DND-41 (cell line): Measurements from ENCODE around the gene ELAC2.

Experiments used
- ATAC-seq: fragments of 200-7000 bp; cut with Tn5 transposase; 3 replicates; pipeline ENCODE4 v1.9.1; 2021; ENCODE audit warnings: low read depth; ENCODE audit not compliant: insufficient read depth
- DNase-seq: peaks from one replicate; pipeline ENCODE4 v3.0.0-alpha.2; 2020
- H2AFZ ChIP-seq: 2 replicates; pipeline ENCODE4 v1.6.0; 2012; ENCODE audit warnings: low read depth, low read length
- H3K27ac ChIP-seq: 2 replicates; pipeline ENCODE4 v1.5.1; 2012; ENCODE audit warnings: low read length, inconsistent platforms
- H3K27me3 ChIP-seq: fragments of 200-600 bp; sonication (generic); 2 replicates; pipeline ENCODE4 v1.6.0; 2012; ENCODE audit warnings: low read length, mild to moderate bottlenecking, inconsistent platforms; ENCODE audit not compliant: insufficient read depth, poor library complexity
- H3K36me3 ChIP-seq: 2 replicates; pipeline ENCODE4 v1.5.1; 2012; ENCODE audit warnings: low read length, inconsistent platforms; ENCODE audit not compliant: insufficient read depth
- H3K4me1 ChIP-seq: 2 replicates; pipeline ENCODE4 v1.5.1; 2012; ENCODE audit warnings: mild to moderate bottlenecking, low read length; ENCODE audit not compliant: insufficient read depth
- H3K4me2 ChIP-seq: 2 replicates; pipeline ENCODE4 v1.6.0; 2012; ENCODE audit warnings: mild to moderate bottlenecking, moderate library complexity, low read length, inconsistent platforms; ENCODE audit not compliant: insufficient read depth
- H3K4me3 ChIP-seq, 2 experiments: fragments of 200-600 bp in 1 of 2; shearing (Covaris generic) in 1 of 2; 2 replicates each; pipeline ENCODE4 v1.5.1; 2012 to 2016; ENCODE audit warnings: inconsistent platforms in 2 of 2, low read length in 2 of 2, mild to moderate bottlenecking in 2 of 2, low read depth in 1 of 2, moderate library complexity in 1 of 2
- H3K79me2 ChIP-seq: 2 replicates; pipeline ENCODE4 v1.6.0; 2012; ENCODE audit warnings: low read length, inconsistent platforms; ENCODE audit not compliant: insufficient read depth
- H3K9ac ChIP-seq: 2 replicates; pipeline ENCODE4 v1.6.0; 2012; ENCODE audit warnings: low read depth, mild to moderate bottlenecking, inconsistent platforms, low read length, moderate library complexity
- H3K9me3 ChIP-seq: 2 replicates; pipeline ENCODE4 v1.5.1; 2012; ENCODE audit warnings: low read length, moderate library complexity, mild to moderate bottlenecking, inconsistent platforms; ENCODE audit not compliant: insufficient read depth, severe bottlenecking
- H4K20me1 ChIP-seq: 2 replicates; pipeline ENCODE4 v1.6.0; 2012; ENCODE audit warnings: low read length; ENCODE audit not compliant: insufficient read depth
- CTCF ChIP-seq: IDR thresholded peaks from 2 replicates; pipeline ENCODE4 v1.5.1; 2012; ENCODE audit warnings: borderline replicate concordance, low read length, moderate library complexity, mild to moderate bottlenecking; ENCODE audit not compliant: poor library complexity, severe bottlenecking; ENCODE audit errors: extremely low read depth
- EZH2 ChIP-seq: IDR thresholded peaks from 3 replicates; pipeline ENCODE4 v1.6.1; 2012; ENCODE audit warnings: borderline replicate concordance, low read depth, mild to moderate bottlenecking, moderate library complexity, low read length, inconsistent platforms; ENCODE audit not compliant: severe bottlenecking

Gene ELAC2

GRCh38 chr17:12947047-12947446, 70.8 kb downstream of the ELAC2 start:
- H3K9me3 ChIP-seq = no peaks in the 10 kb centered on the region
- no peak overlapping the region for H3K9ac ChIP-seq
- no peak overlapping the region for H3K27ac ChIP-seq
- no peak for DNase-seq
- TF ChIP-seq CTCF (no peak), EZH2 (no peak)
- H2AFZ ChIP-seq = no peak overlapping the region
- H3K4me3 ChIP-seq = no peak overlapping the region
- H3K36me3 ChIP-seq = no peaks in the 10 kb centered on the region
- H3K27me3 ChIP-seq = no peaks in the 10 kb centered on the region
- no peak for ATAC-seq
- H3K4me1 ChIP-seq = no peaks in the 10 kb centered on the region
- H3K79me2 ChIP-seq = no peaks in the 10 kb centered on the region
- no peak overlapping the region for H3K4me2 ChIP-seq
- no peaks in the 10 kb centered on the region for H4K20me1 ChIP-seq
